Epithelial cell of umbilical artery (primary cell): ENCODE results near the gene BAIAP3. TPM values are rescaled to one million over a fixed set of nuclear protein-coding genes. Genes with fewer than 3 reads are reported as not detected.

Experiments
- total RNA-seq: library from RNA; depleted of rRNA; stranded (reverse); fragments of >200 nt; gene quantifications from 2 replicates; pipeline ENCODE4 v1.2.3, GENCODE V29; 2014

The BAIAP3 gene
- 0.32 and 0.91 TPM in 2 replicates for total RNA-seq

DNA sequence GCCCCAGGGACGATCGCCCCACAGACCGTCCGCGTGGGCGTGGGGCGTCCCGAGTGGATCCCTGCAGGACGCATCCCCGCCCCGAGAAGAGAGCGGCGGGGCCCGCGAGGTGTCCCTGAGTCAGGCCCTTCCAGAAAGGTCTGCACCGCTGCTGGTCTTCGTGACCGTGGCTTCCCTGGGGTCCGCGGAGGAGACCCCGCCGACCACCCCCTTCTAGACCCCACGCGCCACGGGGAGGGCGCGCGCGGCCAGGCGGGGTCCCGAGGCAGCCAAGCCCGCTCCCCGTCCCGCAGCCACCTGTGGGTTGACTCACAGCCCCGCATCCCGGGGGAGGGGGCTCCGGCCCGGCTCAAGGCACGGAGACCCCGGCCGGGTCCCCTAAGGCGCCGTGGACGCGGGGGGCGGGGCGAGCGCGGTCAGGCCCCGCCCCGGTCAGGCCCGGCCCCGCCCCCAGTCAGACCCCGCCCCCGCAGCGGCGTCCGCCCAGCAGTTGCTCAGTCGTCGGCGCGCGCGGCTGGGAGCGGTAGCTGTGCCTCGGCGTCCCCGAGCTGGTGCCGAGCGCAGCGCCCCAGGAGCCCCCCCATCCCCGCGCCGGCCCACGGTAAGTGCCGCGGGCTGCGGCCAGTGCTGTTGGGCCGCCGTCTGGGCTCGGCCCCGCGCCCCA, at the start of gene BAIAP3:
BAIAP3 (plus strand) TSS at position 497 of the 664 bp plus-strand sequence. CDS start 4,905 bp downstream, outside the sequence.

GRCh38 chr16:1308977-1309885, 24.2 kb upstream of the BAIAP3 start, which contains the start of gene UBE2I:
TSS of gene UBE2I (plus strand) at chr16:1309636. CDS start at chr16:1314031, 4,395 bp downstream.

DNA sequence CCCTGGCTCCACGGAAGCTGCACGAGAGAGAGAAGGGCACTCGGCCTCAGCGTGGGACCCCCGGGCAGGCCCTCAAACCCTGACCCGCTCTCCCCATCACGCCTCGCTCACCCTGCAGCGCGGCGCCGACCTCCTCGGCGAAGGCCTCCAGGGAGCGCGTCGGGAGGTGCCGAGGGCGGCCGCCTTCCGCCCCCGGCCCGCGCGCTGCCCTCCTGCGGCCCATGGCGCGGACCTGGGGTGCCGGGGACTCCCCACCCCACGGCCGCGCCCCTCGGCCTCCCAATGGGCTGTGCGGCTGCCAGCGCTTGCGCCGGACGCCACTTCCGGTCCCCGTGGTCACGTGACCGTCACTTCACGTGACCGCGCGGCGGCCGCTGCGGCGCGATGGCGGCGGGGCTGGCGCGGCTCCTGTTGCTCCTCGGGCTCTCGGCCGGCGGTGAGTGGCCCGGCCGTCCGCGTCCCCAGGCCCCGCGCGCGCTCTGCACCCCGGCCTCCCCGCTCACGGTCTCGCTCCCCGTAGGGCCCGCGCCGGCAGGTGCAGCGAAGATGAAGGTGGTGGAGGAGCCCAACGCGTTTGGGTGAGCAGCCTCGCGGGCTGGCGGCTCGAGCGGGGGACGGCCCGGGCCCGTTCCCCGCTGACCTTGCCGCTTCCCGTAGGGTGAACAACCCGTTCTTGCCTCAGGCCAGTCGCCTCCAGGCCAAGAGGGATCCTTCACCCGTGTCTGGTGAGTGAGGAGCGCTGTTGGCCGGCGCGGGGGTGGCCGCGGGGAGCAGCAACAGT, 18.3 kb downstream of the BAIAP3 start, which contains the start of the genes GNPTG and TSR3:
GNPTG (plus strand) TSS at position 350 of the 781 bp plus-strand sequence; CDS start at position 385, 35 bp downstream.
TSR3 (minus strand) TSS at position 297 of the 781 bp plus-strand sequence; CDS start at position 223, 74 bp downstream.

Other genes with a start within 250 kb of the BAIAP3 start
- not detected in 2 replicates for gene C1QTNF8, start 237.4 kb upstream of the BAIAP3 start, total RNA-seq
- under 0.01 and 0.15 TPM in 2 replicates for gene CACNA1H, start 180.5 kb upstream of the BAIAP3 start, total RNA-seq
- not detected in 2 replicates for gene TPSG1, start 108.4 kb upstream of the BAIAP3 start, total RNA-seq
- gene TPSB2, start 103.5 kb upstream of the BAIAP3 start, total RNA-seq: not detected in 2 replicates
- not detected in 2 replicates for gene TPSAB1, start 92.9 kb upstream of the BAIAP3 start, total RNA-seq
- gene TPSD1, start 77.6 kb upstream of the BAIAP3 start, total RNA-seq: not detected in 2 replicates
- 51.2 and 57.8 TPM in 2 replicates for gene UBE2I, start 24.0 kb upstream of the BAIAP3 start, total RNA-seq
- 91.3 and 120 TPM in 2 replicates for gene TSR3, start 18.2 kb downstream of the BAIAP3 start, total RNA-seq
- gene GNPTG, start 18.3 kb downstream of the BAIAP3 start, total RNA-seq: 21.3 and 26.3 TPM in 2 replicates
- 4.9 and 5.2 TPM in 2 replicates for gene UNKL, start 81.1 kb downstream of the BAIAP3 start, total RNA-seq
- gene UQCC4, start 87.1 kb downstream of the BAIAP3 start, total RNA-seq: 23.4 and 24.7 TPM in 2 replicates
- gene PERCC1, start 97.4 kb downstream of the BAIAP3 start, total RNA-seq: not detected in 2 replicates
- under 0.01 and 0.15 TPM in 2 replicates for gene CCDC154, start 110.9 kb downstream of the BAIAP3 start, total RNA-seq
- gene CLCN7, start 141.4 kb downstream of the BAIAP3 start, total RNA-seq: 40.9 and 60.6 TPM in 2 replicates
- gene PTX4, start 155.3 kb downstream of the BAIAP3 start, total RNA-seq: not detected in 2 replicates
- gene TELO2, start 159.7 kb downstream of the BAIAP3 start, total RNA-seq: 14.0 and 15.9 TPM in 2 replicates
- 15.0 and 36.7 TPM in 2 replicates for gene TMEM204, start 200.0 kb downstream of the BAIAP3 start, total RNA-seq